Astrocyte (in vitro differentiated cells and primary cell): ENCODE data around the gene EGLN2. TPM values are rescaled to one million over a fixed set of nuclear protein-coding genes. Genes with fewer than 3 reads are reported as not detected.
A peak's percentile ranks its signal among the peaks of the same experiment; 100 is the strongest.
"Not testable (repeated sequence)": the region's sequence is repeated elsewhere in the genome, so short reads cannot be mapped to it uniquely, and the experiment has no call there.

Experiments used
- DNase-seq: peaks from one replicate; pipeline ENCODE4 v3.0.0-alpha.2; 2010; ENCODE audit warnings: low read depth
- FAIRE-seq: peaks from 2 replicates; lab custom pipeline; 2011; peaks lifted over from hg19 to GRCh38; lab: Jason Lieb, UNC
- H2AFZ ChIP-seq: 2 replicates; pipeline ENCODE4 v1.6.0; 2012; ENCODE audit warnings: low read depth, low read length, inconsistent platforms
- H3K27ac ChIP-seq: 2 replicates; pipeline ENCODE4 v1.5.1; 2011; ENCODE audit warnings: low read depth, low read length, inconsistent platforms
- H3K27me3 ChIP-seq: 2 replicates; pipeline ENCODE4 v1.6.0; 2011; ENCODE audit warnings: low read length, inconsistent platforms; ENCODE audit not compliant: insufficient read depth
- H3K36me3 ChIP-seq: 2 replicates; pipeline ENCODE4 v1.5.1; 2011; ENCODE audit warnings: low read length, inconsistent platforms; ENCODE audit not compliant: insufficient read depth
- H3K4me1 ChIP-seq: 2 replicates; pipeline ENCODE4 v1.5.1; 2011; ENCODE audit warnings: low read length, inconsistent platforms; ENCODE audit not compliant: insufficient read depth
- H3K4me2 ChIP-seq: 2 replicates; pipeline ENCODE4 v1.6.0; 2012; ENCODE audit warnings: low read length, inconsistent platforms
- H3K4me3 ChIP-seq: 2 replicates; pipeline ENCODE4 v1.5.1; 2011; ENCODE audit warnings: low read depth, mild to moderate bottlenecking, low read length, inconsistent platforms; ENCODE audit not compliant: insufficient read depth
- H3K79me2 ChIP-seq: 2 replicates; pipeline ENCODE4 v1.6.0; 2012; ENCODE audit warnings: mild to moderate bottlenecking, low read length, inconsistent platforms; ENCODE audit not compliant: insufficient read depth
- H3K9ac ChIP-seq: 2 replicates; pipeline ENCODE4 v1.6.0; 2012; ENCODE audit warnings: mild to moderate bottlenecking, low read length, inconsistent platforms
- H3K9me3 ChIP-seq: 2 replicates; pipeline ENCODE4 v1.5.1; 2012; ENCODE audit warnings: low read depth, mild to moderate bottlenecking, low read length, inconsistent platforms; ENCODE audit not compliant: insufficient read depth
- H4K20me1 ChIP-seq: 2 replicates; pipeline ENCODE4 v1.6.0; 2012; ENCODE audit warnings: low read length, inconsistent platforms; ENCODE audit not compliant: insufficient read depth
- H3K27ac Mint-ChIP-seq: one replicate; pipeline ENCODE4 v1.8.0; 2021; ENCODE audit warnings: mild to moderate bottlenecking, mixed read lengths; ENCODE audit not compliant: unreplicated experiment
- H3K27me3 Mint-ChIP-seq: one replicate; pipeline ENCODE4 v1.8.0; 2021; ENCODE audit warnings: low read depth, mixed read lengths; ENCODE audit not compliant: unreplicated experiment
- H3K36me3 Mint-ChIP-seq: one replicate; pipeline ENCODE4 v1.8.0; 2021; ENCODE audit warnings: low read depth, mixed read lengths; ENCODE audit not compliant: unreplicated experiment
- H3K4me1 Mint-ChIP-seq: one replicate; pipeline ENCODE4 v1.8.0; 2021; ENCODE audit warnings: low read depth, mixed read lengths; ENCODE audit not compliant: unreplicated experiment
- H3K4me3 Mint-ChIP-seq: one replicate; pipeline ENCODE4 v1.8.0; 2021; ENCODE audit warnings: mild to moderate bottlenecking, moderate library complexity, mixed read lengths; ENCODE audit not compliant: unreplicated experiment
- H3K9me3 Mint-ChIP-seq: one replicate; pipeline ENCODE4 v1.8.0; 2021; ENCODE audit warnings: mild to moderate bottlenecking, mixed read lengths; ENCODE audit not compliant: unreplicated experiment
- EZH2 ChIP-seq: IDR thresholded peaks from 2 replicates; pipeline ENCODE4 v1.6.1; 2012; ENCODE audit warnings: mild to moderate bottlenecking, low read length, inconsistent platforms; ENCODE audit not compliant: insufficient read depth
- total RNA-seq: library from RNA; stranded (reverse); gene quantifications from 2 replicates; pipeline ENCODE4 v1.2.1, GENCODE V29; 2021
- TF ChIP-seq, protein P1 (sequence below): IDR thresholded peaks from 2 replicates; pipeline ENCODE4 v1.5.1; 2011; ENCODE audit warnings: low read depth, mild to moderate bottlenecking, inconsistent platforms, low read length, moderate library complexity; ENCODE audit not compliant: insufficient read depth

EGLN2 gene
- total RNA-seq, 1 donor from 2014 or later: 84.6 TPM

DNA sequence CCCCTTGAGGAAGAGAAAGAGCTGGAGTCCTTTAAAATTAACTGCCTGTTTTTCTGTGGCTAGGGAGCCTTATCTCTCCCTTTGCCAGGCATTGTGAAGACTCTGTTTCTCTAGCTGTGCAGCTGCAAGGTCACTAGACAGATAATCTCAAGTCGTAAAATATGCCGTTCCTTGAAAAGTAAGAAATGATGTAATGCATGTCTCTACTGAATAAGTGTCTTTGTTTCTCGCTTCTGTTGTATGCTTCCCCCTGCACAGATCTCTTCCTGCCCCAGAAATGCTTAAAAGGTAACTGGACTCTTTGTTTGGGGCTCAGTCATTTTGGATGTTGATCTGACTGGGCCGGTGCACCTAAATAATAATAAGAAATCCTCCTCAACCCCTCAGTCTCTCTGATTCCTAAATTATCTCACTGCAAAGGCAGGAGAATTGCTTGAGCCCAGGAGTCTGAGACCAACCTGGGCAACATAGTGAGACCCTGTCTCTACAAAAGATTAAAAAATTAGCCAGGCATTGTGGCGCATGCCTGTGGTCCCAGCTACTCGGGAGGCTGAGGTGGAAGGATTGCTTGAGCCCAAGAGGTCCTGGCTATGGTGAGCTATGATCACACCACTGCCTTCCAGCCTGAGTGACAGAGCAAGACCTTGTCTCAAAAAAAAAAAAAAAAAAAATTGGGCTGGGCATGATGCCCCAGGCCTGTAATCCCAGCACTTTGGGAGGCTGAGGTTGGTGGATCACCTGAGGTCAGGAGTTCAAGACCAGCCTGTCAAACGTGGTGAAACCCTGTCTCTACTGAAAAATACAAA lies 34.9 kb downstream of the EGLN2 start:
- not testable (repeated sequence) for H3K36me3 ChIP-seq, H3K4me3 Mint-ChIP-seq, DNase-seq, H3K9ac ChIP-seq, H3K27ac ChIP-seq, H4K20me1 ChIP-seq, H3K4me3 ChIP-seq, H3K4me1 Mint-ChIP-seq, H3K36me3 Mint-ChIP-seq, H3K9me3 Mint-ChIP-seq, H3K27me3 Mint-ChIP-seq, H3K27me3 ChIP-seq, H2AFZ ChIP-seq, FAIRE-seq, H3K79me2 ChIP-seq, H3K4me1 ChIP-seq, H3K9me3 ChIP-seq, H3K4me2 ChIP-seq
- H3K27ac Mint-ChIP-seq: peak overlapping the region; percentile 9

DNA sequence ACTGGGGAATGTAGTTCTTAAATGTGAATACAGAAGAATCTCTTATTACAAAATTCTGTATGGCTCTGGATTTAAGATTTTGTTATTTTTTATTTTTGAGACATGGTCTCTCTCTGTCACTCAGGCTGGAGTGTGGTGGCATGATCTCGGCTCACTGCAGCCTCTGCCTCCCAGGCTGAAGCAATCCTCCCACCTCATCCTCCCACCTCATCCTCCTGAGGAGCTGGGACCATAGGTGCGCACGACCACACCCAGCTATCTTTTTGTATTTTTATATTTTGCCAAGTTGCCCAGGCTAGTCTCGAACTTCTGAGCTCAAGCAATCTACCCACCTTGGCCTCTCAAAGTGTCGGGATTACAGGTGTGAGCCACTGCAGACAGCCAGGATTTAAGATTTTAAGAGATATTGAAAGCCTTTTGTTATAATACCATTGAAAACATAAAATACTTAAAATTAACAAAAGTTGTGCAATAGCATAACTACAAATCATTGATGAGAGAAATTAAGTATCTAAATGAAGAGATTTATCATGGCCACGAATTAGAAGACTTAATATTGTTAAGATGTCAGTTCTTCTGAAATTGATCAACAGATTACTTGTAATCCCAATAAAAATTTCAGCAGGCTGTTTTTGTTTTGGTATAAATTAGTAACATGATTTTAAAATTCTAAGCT lies 37.9 kb downstream of the EGLN2 start:
- no peak for FAIRE-seq
- no peaks in the 10 kb centered on the region for H3K27me3 ChIP-seq
- TF ChIP-seq, protein P1, sequence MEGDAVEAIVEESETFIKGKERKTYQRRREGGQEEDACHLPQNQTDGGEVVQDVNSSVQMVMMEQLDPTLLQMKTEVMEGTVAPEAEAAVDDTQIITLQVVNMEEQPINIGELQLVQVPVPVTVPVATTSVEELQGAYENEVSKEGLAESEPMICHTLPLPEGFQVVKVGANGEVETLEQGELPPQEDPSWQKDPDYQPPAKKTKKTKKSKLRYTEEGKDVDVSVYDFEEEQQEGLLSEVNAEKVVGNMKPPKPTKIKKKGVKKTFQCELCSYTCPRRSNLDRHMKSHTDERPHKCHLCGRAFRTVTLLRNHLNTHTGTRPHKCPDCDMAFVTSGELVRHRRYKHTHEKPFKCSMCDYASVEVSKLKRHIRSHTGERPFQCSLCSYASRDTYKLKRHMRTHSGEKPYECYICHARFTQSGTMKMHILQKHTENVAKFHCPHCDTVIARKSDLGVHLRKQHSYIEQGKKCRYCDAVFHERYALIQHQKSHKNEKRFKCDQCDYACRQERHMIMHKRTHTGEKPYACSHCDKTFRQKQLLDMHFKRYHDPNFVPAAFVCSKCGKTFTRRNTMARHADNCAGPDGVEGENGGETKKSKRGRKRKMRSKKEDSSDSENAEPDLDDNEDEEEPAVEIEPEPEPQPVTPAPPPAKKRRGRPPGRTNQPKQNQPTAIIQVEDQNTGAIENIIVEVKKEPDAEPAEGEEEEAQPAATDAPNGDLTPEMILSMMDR: no peak
- no peak for TF ChIP-seq EZH2

DNA sequence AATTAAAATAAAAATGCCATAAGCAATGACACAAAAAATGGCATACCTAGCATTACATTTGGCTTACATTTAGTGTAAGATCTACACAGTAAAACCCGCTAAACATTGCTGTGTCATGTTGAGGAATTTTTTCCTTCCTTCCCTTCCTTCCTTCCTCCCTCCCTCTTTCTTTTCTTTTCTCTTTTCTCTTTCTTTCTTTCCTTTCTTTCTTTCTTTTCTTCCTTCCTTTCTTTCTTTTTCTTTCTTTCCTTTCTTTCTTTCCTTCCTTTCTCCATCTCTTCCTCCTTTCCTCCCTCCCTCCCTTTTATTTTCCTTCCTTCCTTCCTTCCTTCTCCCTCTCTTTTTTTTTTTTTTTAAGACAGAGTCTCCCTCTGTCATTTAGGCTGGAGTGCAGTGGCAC lies 39.5 kb downstream of the EGLN2 start:
- not testable (repeated sequence) for H3K9me3 ChIP-seq, H3K27ac Mint-ChIP-seq, H3K9me3 Mint-ChIP-seq, H3K4me3 Mint-ChIP-seq, H3K4me3 ChIP-seq, H4K20me1 ChIP-seq, H2AFZ ChIP-seq, H3K4me2 ChIP-seq, H3K36me3 ChIP-seq, H3K4me1 ChIP-seq, H3K79me2 ChIP-seq, H3K36me3 Mint-ChIP-seq, H3K27me3 ChIP-seq, H3K27ac ChIP-seq, H3K27me3 Mint-ChIP-seq, H3K9ac ChIP-seq, H3K4me1 Mint-ChIP-seq, DNase-seq
- FAIRE-seq: peak; percentile 13

More for the DNA sequence above, 37.9 kb downstream of the EGLN2 start:
- Mint-ChIP-seq H3K36me3 (no peaks in the 10 kb centered on the region), H3K9me3 (peaks cover 2% of the 10 kb centered on the region), H3K4me1 (peaks cover 6% of the 10 kb centered on the region), H3K4me3 (no peak overlapping the region), H3K27ac (no peak overlapping the region), H3K27me3 (peaks cover 5% of the 10 kb centered on the region)
- Histone ChIP-seq H3K9ac (no peak overlapping the region), H3K36me3 (no peaks in the 10 kb centered on the region), H3K4me3 (no peak overlapping the region), H3K9me3 (no peaks in the 10 kb centered on the region), H2AFZ (no peak overlapping the region), H4K20me1 (no peaks in the 10 kb centered on the region), H3K79me2 (no peaks in the 10 kb centered on the region), H3K4me2 (no peak overlapping the region), H3K27ac (no peak overlapping the region), H3K4me1 (no peaks in the 10 kb centered on the region)
- DNase-seq: no peak

DNA sequence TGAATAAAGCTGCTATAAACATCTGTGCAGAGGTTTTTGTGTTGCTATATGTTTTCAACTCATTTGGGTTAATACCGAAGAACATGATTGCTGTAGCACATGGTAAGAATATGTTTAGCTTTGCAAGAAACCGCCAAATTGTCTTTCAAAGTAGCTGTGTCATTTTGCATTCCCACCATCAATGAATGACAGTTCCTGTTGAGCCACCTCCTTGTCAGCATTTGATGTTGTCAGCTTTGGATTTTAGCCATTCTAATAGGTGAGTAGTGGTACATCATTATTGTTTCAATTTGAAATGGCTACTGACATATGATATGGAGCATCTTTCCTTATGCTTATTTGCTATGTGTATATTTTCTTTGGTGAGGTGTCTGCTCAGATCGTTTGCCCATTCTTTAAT lies 43.0 kb downstream of the EGLN2 start:
- not testable (repeated sequence) for H3K4me1 Mint-ChIP-seq, H3K9me3 ChIP-seq
- peaks cover 32% of the 10 kb centered on the region for H3K27me3 Mint-ChIP-seq

DNA sequence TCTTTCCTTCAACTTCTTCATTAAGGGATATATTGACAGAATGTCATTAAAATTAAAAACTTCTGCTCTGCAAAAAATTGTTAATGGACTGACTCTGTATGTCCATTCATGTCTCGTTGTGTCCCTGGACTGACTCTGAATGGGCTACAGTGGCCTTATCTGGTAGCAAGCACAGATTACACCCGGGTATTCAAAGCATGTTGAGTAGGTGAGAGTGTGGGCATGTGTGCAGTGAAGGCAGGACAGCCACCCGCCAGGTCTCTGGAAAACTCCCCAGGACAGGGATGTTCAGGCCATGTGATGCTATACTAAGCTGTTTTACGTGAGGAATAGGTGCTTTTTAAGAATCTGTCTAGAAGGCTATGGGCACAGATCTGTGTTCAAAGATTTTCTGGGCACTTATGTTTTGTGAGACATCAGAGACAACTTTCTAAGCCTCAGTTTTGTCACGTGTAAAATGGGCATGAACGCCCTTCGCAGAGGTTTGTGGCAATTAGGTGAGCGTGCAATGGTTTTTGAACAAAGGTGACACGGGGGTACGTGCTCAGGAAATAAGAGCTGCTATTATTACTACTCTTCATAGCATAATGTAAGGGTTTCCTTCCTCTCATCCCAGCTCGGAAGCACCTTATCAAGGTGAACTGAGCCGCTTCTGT lies 44.1 kb downstream of the EGLN2 start:
- H3K9me3 ChIP-seq, H3K4me3 ChIP-seq, H3K4me1 ChIP-seq, H3K4me3 Mint-ChIP-seq, H3K9ac ChIP-seq, H3K27ac Mint-ChIP-seq, H2AFZ ChIP-seq, H3K4me1 Mint-ChIP-seq, H3K36me3 ChIP-seq, FAIRE-seq, H3K4me2 ChIP-seq, H3K27ac ChIP-seq, DNase-seq, H4K20me1 ChIP-seq, H3K9me3 Mint-ChIP-seq, H3K36me3 Mint-ChIP-seq, H3K27me3 ChIP-seq, H3K79me2 ChIP-seq: not testable (repeated sequence)
- H3K27me3 Mint-ChIP-seq: peaks cover 44% of the 10 kb centered on the region

More for the DNA sequence above, 43.0 kb downstream of the EGLN2 start:
- H3K79me2 ChIP-seq, H3K4me2 ChIP-seq, H3K27ac ChIP-seq, H3K4me3 Mint-ChIP-seq, H3K36me3 ChIP-seq, H3K36me3 Mint-ChIP-seq, H3K9ac ChIP-seq, DNase-seq, H3K27me3 ChIP-seq, H3K4me1 ChIP-seq, H3K4me3 ChIP-seq, H4K20me1 ChIP-seq, H3K27ac Mint-ChIP-seq, H3K9me3 Mint-ChIP-seq, H2AFZ ChIP-seq: not testable (repeated sequence)
- peak; percentile 37 for FAIRE-seq
